Activated CD8-positive, alpha-beta memory T cell treated with anti-CD3 and anti-CD28 coated beads for 4 hours (primary cell): ENCODE measurements around the gene DPYSL5.
A peak's percentile ranks its signal among the peaks of the same experiment; 100 is the strongest.

Experiments
- DNase-seq, 2 donors: peaks; one replicate each; pipeline ENCODE4 v3.0.0-alpha.2; 2020; ENCODE audit warnings: low read depth in 2 of 2

Gene DPYSL5

DNA sequence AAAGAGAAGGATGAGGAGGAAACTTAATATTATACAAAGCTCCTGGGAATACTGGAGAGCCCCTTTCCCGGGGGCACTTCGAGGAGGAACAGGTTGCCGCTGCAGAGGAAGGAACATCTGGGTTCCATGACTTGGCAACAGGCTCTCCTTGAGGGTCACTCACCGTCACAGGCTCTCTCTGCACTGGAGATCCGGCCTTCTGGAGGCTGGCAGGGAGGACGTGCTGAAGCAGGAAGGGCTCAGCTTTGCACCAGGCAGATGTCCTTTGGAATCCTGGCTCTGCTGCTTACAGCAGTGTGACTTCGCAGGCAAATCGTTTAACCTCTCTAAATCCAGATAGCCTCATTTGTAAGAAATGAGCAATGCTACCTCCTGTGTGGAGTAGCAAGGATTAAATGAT lies 2.9 kb upstream of the DPYSL5 start:
- no peak for DNase-seq

DNA sequence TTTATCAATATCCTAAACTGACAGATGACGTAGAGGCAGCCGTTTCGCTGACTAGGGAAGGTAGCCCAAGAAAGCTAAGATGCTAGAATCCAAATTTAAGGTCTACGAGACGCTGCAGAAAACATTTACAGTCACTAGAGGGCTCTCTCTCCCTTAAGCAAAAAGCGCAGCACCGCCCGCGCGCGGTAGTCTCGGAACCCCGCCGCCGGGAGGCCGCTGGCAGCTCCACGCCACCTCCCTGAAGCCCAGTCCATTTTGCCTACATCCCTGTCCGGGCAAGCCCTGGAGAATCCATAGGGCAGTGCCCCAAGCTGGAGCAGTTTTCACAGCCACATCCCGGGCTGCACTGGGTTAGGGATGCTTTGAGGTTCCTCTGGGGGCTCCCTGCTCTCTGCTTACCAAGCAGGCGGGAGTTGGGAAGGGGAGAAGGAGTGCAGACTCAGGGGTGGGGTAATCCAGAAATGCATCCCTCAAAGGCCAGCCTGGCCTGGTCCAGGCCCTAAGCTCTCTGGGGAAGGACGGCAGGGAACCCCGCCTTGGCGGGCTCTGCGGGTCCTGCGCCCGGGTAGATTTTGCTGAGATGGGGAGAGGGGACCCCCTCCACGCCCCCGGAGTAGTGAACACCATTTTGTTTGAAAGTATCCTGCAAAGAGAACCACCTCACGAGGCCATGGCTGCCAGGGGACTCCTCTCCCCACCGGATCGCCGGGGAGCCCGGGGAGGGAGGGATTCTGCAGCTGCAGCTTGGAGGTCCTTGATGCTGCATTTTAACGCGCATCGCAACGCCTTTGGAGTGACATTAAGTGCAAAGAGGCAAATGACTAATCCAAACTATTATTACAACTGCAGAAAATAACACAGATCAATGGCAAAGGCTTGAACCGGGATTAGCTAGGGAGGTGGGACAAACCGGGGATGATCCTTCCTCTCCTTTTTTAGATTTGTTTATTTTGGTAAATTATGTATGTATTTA lies 1.3 kb upstream of the DPYSL5 start:
- peak; percentile 18 to 23 for DNase-seq

DNA sequence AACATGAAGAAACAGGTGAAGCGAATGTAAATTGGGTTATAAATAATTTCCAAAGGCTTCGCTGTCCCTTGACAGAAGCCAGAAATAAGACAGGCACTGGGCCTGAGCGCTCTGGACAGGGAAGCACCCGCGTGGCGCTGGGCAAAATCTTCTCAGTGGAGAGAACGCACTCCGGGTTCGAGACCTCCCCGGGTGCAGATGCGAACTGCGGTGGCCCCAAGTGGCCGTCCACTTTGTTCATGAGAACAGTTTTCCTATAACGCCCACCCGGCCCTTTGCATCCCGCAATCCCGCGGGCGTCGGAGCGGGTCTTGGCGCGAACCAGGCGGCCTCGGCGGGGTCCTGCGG lies 651 bp upstream of the DPYSL5 start:
- DNase-seq = no peak

DNA sequence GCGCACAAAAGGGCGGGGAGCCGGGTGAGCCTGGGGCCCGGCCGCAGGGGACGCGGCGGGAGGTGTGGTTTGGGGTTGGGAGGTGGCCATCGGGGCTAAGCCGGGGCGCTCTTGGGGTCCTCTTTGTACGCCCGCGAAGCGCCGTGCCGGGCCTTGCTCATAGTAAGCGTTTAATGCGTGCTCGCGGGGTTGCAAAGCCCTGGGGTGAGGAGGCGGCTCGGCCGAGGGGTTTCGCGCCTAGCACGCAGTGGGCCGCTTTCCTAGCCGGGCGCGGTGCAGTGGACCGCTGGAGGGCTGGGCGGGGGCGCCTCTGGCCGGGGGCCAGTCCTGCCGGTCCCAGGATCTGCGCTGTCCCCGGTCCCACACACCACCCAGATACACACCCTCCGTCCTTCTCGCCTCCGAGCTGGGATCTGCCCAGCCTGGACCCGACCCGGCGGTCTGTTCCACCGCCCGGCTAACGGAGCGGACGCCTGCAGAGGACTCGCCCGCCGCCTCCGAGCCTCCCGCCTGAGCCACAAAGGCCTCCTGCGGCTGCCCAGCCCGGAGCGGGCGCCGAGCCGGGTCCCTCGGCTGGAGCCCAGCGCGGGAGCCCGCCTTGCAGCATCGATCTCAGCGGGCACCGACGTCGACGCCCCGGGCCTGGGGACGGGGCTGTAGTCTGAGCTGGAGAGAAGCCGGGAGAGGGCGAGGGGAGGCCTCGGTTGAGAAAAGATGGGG lies 564 bp downstream of the DPYSL5 start:
- DNase-seq = no peak

DNA sequence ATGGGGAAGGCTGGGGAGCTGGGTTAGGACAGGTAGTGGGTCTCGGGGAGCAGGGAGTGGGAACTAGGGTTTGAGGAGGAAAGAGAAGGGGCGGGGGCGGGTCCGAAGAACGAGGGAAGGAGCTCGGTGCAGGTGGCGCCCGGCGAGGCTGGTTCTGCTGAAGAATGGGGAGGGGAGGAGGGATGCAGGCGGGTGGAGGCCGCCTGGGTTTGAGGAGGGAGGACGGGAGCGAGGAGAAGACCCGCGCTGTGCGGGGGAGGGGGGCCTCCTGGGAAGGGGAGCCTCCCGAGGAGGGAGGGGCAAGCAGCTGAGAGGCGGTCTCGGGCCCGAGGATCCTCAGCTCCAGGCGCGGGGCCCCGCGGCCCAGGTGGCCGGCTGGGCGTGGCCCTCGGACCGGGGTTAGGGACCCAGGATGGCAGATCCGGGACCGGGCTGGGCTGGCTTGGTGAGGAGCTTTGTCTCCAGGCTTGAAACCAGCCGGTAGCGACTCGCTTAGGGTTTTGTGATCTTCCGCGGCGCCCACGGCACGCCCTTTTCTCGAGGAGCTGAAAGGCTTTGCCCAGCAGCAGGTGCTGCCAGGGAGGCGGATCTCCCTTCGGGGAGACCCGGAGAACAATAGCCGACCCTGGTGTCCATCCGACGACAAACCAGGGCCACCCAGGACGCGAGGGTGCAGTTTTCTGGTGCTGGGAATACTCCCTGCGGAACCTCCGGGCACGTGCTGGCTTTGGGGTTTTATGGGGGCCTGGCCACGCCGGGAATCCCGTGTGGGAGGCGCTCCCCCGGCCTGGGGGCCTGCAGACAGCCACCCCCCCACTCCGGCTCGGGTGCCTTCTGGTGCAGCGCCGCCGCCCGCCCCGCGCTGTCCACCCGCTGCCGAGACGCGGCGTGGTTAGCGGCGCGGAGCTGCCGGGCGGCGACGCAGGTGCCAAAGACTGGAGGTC lies 1.4 kb downstream of the DPYSL5 start:
- DNase-seq = no peak

DNA sequence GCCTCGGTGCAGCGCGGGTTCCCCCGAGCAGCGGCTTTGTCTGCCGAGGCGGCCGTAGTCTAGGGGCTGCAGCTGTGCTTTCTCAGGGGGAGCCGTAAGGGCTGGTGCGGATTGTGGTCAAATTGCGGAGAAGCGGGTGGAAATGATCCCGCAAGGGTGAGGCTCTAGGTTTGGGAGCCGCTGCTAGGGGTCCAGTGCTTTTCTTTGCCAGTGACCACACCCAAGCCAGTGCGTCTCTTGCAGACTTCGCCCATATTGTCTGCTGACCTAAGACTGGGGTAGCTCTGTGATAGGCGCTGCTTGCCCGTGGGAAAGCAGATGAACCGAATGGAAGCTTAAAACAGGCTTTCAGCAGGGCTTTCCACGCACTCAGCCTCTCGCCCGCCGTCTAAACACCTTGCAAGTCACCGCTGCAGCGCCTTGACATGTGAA lies 2.1 kb downstream of the DPYSL5 start:
- DNase-seq = no peak

DNA sequence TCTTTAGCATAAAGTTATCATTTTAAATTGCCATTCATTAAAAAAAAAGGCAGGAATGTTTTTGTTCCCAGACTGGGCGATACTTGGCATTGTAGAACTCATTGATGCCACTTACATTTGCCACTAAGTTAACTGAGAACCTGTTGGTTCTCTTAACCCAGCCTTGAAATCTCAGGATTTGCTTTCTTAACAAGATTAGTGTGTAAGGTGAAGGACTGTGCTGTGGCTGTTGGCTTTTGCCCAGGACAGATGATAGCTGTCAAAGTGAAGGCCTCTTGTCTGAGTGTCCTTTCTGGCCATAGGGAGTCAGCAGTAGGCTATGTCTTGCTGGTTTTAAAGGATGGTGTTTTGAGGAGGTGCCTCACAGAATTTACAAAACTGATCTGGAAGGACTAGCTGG lies 2.6 kb downstream of the DPYSL5 start:
- no peak for DNase-seq

DNA sequence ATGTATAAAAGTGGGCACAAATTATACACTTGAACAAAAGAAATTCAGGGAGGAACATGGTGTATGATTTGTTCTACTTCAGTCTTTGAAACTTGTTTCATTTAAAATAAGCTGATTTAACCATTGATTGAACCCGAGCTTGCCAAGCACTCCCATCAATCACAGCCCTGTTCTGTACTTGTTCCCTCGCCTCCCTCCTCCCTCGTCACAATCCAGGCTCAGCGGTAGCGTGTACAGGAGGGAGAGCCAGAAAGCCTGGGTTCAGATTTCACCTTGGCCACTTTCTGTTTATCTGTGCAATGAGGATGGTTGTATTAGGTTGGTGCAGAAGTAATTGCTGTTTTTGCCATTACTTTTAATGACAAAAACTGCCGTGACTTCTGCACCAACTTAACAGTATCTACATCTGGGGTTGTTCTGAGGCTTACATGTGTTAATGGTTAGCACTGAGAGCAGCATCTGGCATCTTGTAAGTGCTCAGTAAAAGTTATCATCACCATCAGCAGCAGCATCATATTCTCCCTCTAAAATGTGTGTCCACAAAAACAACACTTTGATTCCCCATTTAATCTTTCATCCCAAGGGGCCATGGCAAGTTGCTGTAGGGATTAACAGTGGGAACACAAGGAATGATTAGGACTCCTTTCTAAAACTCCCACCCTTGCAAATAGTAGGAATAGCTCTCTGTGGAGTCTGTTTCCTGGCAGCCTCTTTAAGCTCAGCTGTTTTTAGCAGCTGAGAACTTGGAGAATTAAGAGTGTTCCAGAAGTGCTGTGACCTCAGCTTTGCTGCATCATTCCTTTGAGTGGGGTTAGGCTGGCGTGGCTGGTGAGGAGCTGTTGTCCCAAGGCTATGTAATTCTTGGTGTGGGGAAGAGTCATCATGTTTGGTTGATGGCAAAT lies 4.7 kb downstream of the DPYSL5 start:
- DNase-seq = no peak

DNA sequence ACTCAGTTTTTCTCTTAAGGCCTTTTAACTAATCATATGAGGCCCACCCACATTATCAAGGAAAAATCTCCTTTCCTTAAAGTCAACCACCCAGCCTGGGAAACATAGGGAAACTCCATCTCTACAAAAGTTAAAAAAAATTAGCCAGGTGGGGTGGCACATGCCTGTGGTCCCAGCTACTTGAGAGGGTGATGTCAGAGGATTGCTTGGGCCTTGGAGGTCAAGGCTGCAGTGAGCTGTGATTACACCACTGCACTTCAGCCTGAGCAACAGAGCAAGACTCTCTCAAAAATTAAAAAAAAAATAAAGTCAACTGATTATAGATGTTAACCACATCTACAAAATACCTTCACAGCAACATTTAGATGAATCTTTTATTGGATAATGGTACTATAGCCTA lies 5.8 kb downstream of the DPYSL5 start:
- DNase-seq = no peak

DNA sequence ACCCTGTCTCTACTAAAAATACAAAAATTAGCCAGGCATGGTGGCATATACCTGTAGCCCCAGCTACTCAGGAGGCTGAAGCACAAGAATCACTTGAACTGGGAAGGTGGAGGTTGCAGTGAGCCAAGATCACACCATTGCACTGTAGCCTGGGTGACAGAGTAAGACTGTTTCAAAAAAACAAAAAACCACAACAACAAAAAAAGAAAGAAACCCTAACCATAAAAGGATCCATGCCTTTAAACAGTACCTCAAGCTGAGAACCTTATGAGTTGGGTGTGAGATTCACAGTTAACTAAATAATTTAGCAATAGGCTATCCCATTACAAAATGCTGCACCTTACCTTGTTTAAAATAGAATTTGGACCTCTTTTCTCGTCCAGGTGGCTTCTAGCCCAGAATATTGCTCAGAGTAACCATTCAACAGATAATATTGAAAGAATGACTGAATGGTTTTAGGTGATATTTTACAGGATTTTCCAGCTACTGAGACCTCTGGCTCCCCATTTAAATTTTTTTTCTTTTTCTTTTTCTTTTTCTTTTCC lies 6.4 kb downstream of the DPYSL5 start:
- no peak for DNase-seq

DNA sequence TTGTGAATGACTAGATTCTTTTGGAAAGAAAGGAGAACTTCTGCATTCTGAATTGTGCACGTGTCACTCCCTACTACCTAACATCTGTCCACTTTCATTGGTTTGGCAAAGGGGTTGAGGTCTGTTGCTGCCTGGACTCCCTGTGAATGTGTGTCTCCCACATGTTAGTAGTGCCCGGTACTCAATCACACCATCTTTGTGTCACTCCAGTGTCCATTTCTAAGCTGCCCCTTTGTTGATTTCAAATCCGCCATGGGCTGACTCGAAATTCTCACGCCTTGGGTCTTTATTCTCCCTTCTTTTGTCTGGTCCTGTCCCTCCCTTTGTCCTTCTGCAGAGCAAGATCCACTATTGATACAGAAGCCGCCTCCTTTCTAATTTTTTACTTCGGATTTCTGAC lies 7.5 kb downstream of the DPYSL5 start:
- DNase-seq = no peak

DNA sequence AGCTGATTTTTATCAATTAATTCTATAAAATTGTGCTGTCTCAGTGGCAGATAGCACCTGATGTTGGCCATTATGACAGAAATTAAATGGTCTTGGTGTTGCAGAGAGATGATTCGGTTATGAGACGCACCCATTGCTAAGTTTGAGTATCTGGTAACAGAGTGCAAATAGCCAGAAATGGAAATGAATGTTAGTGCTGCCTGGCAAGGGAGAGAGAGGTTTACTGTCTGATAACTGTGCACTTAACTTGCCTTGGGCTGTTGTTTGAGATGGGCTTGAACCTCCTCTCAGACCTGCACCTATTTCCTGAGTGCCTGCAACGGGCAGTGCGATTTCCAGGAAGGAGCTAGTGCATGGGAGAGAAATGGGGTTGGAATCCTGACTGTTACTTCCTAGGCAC lies 11.7 kb downstream of the DPYSL5 start:
- no peak for DNase-seq

DNA sequence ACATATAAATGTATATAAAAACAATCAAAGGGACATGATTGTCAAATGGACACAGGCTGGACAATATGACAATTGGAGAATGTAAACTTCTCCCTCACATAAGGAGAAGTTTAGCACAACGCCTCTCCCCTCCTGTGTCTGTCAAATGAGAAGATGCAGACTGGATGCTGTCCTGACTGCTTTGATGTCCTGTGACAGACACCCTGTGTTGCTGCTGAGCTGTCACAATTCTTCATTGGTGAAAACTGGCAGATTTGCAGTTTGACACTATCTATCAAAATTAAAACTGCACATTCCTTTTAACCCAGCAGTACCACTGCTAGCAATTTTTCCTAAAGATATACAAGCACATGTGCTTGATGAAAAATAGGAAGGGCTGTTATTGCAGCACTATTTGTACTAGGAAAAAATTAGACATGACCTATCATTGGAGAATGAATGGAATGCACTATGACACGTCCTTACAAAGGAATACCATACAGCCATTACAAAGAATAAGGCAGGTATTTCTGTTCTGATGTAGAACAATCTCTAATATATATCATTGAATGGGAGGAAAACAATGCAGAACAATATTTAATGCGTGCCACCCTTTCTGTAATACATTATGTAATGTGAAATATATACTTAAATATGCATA lies 12.4 kb downstream of the DPYSL5 start:
- no peak for DNase-seq

DNA sequence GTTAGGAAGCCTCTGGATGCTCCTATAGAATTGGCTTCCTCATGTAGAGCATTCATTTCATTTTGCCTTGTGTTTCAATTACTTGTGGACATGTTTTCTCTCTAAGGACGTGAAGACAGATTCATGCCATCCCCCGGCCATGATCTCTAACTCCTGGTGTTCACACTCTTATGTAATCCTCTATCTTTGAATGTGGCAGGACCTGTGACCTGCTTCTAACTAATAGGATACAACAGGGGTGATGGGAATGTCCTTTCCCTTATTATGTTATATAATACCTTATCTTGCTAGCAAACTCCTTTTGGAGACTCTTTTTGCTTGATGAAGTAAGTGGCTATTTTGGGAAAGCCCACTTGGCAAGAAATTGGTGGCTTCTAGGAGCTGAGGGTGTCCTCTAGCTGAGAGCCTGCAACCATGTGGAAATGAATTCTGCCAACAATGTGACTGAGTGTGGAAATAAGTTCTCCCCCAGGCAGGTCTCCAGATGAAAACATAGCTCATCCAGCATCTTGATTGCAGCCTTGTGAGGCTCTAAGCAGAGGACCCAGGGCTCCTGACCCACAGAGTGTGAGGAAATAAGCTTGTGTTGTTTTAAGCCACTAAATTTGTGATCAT lies 13.8 kb downstream of the DPYSL5 start:
- no peak for DNase-seq

DNA sequence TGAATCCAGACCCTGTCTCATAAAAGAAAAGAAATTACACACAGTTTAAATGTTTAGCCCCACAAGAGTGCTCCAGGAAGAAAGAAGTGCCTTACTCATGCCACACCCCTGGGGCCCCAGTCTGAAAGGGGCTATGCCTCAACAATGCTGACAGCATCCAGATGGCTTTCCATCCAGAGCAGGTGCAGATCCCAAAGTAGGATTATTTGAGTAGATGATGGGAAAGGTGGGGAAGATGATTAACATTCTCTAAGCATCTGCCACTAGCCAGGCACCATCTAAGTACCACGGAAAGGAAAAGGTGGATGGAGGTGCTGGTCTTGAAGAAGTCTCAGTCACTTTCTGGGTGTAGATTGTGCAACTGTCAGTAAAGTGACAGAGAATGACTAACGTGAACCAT lies 16.3 kb downstream of the DPYSL5 start:
- DNase-seq = no peak

DNA sequence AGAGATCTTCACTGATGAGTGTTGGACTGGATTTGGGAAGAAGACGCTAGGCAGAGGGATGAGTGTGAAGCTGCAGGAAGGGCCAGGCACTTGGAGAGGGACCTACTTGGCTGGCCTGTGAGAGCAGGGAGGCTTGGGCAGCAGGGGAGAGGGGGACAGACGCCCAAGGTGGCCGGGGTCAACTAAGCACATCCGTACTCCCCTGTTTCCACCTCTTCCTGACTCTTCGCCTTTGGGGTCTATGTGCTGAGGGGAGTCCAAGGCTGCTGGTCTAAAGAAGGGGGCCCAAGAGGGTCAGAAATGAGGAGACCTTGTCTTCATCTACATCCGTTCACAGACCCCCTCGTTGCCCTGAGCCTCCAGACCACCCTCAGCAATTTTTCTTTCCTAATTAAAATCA lies 16.7 kb downstream of the DPYSL5 start:
- DNase-seq = no peak

DNA sequence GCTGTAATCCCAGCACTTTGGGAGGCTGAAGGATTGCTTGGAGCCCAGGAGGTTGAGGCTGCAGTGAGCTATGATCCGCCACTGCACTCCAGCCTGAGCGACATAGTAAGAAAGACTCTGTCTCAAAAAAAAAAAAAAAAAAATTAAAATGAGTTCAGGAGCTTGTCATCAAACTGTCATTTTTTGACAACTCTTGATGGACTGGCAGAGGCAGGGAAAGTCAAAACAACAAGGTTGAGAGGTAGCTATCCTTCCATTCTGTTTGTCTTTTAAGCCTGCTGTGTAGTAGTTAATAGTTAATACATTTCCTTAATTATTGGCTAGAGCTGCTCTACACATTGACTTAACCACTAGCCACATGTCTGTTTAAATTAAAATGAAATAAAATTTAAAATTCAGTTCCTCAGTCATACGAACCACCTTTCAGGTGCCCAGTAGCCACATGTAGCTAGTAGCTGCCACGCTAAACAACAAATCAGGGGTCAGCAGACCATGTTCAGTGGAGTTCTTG lies 22.7 kb downstream of the DPYSL5 start:
- no peak for DNase-seq

DNA sequence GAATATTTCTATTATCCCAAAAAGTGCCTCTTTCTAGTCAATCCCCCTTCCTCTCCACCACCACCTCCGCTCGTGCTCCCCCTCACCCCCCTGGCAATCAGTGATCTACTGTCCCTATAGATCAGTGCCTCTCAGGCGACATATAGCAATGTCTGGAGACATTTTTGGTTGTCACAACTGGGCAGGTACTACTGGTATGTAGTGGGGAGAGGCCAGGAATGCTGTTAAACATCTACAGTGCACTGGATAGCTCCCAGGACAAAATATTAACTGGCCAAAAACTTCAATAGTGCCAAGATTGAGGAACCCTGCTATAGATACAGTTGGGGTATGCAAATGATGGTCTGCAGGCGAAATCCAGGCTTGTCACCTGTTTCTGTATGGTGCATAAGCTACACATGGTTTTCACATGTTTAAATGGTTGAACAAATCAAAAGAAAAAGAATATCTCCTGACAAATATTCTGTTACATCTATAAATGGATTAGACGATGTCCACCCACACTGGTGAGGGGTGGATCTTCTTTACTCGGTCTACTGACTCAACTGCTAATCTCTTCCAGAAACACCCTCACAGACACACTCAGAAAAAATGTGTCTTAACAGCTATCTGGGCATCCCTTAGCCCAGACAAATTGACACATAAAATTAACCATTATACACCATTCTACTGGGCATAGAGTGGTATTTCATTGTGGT lies 25.5 kb downstream of the DPYSL5 start:
- DNase-seq = no peak

DNA sequence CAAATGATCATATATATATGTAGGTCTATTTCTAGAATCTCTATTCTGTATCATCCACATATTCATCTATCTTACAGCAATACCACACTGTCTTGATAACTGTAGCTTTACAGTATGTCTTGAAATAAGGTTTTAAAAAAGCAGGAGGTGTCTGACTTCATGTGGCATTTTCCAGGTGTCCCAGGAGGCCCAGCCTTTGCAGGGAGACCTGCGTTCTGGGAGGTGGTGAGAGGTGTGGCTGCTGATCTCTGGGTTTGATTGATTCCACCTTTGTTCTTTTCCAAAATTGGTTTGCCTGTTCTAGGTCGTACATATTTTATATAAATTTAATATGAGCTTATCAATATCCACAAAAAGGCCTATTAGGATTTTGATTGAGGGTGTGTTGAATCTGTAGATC lies 26.6 kb downstream of the DPYSL5 start:
- no peak for DNase-seq
